Jurkat, Clone E6-1 (cell line): ENCODE results near the gene FARS2.
"Not testable (repeated sequence)": the region's sequence is repeated elsewhere in the genome, so short reads cannot be mapped to it uniquely, and the experiment has no call there.

ENCODE experiments used
- DNase-seq: peaks from one replicate; pipeline ENCODE4 v3.0.0-alpha.2; 2011; ENCODE audit warnings: low read depth, low spot score
- H3K4me3 ChIP-seq: 2 replicates; pipeline ENCODE4 v1.5.1; 2011; ENCODE audit warnings: mild to moderate bottlenecking, low read length, control low read depth, moderate library complexity

FARS2 gene

DNA sequence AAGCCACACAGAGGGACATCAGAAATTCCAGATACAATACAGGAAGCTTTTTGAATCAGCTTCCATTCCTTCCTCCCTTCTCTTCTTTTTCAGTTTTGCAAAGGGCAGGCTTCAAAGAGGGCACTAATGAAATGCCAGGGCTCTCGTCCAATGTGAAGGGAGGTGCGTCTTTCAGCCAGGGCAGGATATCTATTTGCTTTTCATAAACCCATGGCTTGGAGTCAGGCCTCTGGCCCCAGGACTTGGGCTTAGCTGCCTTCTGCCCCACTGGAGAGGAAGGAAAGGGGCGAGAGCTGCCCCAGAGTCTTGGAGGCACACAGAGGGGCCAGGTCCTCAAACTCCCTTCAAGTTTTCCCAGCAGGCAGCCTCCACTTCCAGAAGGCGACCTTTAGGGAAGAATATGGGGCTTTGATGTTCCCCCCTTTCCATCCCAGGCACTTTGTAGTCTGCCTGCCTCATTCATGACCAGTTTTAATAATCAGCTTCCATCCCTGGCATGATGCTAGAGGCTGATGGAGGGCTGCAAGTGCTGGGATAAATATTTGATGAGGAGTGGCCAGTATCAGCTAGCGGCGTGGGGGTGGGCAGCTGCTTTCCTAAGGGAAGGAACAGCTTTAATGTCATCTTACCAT lies 510.6 kb downstream of the FARS2 start:
- DNase-seq = no peak

DNA sequence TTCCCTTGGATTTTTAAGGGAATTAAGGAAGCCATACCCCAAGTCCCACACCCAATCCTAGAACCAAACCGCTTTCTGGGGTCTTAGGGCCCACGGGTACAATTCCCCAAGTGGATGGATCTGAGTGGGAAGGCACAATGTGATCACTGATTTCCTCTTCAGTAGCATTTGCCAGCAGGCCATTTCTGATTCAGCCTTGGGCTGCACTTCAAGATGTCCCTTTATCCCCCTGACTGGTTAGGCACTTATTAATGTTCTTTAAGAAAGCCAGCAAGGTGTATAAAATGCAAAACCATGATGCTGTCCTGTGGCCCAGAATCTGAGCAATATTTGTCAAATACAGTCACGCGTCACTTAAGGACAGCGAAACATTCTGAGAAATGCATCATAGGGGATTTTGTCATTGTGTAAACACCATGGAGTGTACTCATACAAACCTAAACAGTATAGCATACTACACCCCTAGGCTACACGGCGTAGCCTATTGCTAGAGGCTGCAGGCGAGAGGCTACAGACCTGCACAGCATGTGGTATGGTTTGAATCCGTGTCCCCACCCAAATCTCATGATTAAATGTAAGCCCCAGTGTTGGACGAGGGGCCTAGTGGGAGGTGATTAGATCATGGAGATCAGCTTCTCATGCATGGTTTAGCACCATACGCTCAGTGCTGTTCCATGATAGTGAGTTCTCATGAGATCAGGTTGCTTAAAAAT lies 511.3 kb downstream of the FARS2 start:
- DNase-seq = no peak
- no peak overlapping the region for H3K4me3 ChIP-seq

More for the DNA sequence above, 510.6 kb downstream of the FARS2 start:
- no peak overlapping the region for H3K4me3 ChIP-seq

DNA sequence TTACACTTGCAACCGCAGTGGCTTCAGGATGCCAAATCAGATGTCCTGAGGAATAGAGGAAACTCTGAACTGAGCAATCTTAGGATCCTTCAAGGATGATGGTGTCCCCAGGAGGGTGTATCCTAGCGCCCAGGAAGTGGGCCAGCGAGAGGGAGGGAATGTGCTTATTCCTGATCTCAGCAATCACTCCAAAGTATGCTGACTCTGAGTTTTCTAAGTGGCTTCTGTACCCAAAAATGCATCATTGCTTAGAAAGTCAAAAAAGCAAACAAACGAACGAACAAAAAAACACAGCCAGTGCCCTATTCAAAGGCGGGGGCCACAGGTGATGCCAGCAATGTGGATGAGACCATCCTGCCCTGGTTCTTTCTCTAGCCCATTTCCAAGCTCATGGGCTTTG lies 514.8 kb downstream of the FARS2 start:
- no peak for DNase-seq
- no peak overlapping the region for H3K4me3 ChIP-seq

DNA sequence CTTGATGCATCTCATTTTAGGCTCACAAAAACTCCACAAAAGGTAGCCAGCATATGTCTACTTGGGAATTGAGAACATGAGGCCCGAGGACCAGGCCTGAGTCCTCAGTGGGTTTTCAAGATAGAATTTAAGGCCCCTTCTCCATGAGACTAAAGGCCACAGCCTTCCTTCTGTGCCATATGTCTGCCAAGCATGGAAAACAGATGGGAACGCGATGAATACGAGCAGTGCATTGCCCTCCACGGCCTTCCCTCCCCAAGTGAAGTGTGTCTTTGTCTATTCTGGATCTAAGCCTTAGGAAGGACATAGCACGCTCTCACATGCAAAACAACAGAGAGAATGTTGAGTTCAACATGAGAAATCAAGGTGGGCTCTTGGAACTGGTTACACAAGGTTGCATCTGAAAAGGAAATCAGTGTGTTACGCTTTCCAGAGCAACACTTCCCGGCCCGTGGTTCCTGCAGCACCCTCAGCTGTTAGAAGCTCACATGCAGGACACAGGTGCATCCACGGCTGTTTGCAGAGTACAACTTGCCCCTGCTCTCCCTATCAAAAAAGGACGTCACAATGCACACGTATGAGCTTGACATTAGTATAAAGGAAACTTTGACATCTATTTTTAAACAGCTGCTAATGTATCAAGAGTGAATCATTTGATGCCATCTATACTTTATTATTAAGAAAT lies 515.5 kb downstream of the FARS2 start:
- H3K4me3 ChIP-seq = no peak overlapping the region
- no peak for DNase-seq

DNA sequence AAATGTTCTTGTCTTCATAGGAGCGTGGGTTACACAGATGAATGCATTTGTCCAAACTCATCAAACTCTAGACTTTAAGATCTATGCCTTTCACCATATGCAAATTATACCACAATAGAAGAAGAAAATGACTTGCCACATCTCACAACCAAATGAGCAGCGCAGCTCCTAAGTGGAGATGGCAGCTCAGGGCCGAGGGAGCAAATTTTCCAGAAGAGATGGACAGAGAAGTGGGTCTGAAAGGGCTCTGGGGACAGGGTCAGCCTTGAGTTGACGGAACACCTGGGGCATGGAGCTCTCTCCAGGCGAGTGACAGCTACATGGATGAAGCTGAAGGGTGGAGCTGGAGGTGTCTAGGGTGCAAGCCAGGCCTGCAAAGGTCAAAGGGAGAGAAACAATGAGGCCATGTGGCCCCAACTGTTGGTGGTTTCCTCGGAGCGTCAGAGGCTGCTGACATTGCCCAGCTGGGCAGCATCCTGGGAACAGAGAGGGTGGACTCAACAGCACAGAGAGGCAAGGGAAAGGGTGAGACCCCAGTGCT lies 517.1 kb downstream of the FARS2 start:
- H3K4me3 ChIP-seq = no peak overlapping the region
- DNase-seq = no peak

DNA sequence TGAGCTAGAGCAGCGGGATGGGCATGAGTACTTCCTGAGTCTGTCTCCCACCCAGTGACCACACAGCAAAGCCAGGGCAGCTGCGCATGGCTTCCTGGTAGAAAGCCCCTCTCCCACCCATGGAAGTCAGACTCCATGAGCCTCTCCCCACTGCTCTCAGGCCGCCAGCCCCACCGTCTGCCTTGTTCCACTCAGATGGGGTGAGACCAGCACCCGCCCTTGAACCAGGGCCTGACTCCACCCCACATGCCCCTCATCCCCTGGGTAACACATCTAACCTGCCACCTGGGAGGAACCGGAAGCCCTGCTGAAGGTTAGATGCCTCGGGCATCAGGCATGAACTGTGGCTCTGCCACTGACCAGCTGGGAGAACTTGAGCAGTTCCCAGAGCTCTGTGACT lies 517.6 kb downstream of the FARS2 start:
- DNase-seq = no peak
- no peak overlapping the region for H3K4me3 ChIP-seq

DNA sequence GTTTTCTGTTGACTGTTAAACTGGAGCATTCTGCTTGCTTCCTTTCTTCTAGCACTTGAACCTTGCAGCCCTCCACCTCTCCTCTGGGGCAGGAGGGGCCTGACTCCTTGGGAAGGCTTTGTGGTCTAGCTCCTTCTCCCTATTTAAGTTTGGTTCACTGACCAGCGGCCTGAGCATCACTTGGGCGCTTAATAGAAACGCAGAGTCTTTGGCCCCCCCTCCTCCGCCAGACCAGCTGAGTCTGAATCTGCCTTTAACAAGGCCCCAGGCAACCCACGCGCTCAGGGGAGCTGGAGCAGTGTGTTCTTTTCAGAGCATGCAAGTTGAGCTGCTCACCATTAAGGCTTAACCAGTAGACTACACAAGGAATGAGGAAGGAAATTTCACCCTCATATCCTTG lies 519.7 kb downstream of the FARS2 start:
- no peak overlapping the region for H3K4me3 ChIP-seq
- DNase-seq = no peak

DNA sequence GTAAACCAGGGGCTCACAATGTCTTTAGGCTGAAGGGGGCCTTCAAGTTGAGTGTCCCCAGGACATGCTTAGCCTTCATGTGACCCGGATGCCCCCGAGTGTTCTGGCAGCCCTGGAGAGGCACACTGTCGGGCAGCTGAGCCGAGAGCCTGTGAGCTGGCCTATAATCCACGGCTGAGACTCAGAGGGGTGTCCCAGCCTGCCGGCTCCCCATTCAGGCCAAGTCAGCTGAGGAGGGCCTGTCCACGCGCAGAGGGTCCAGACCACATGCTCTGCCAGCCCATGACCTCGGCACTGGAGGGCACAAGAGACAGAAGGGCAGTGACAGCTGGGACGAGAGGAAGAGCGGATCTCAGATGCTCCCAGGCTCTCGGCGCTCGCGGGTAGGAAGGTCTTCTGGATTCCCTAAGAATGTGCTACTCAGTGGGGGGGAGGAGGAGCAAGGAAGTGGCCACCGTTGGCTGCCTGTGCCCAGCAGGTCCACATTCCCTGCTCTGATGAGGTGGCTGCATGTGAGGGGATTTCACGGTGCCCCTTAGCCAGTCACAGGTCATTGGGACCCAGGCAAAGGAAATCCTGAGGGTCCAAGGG lies 520.7 kb downstream of the FARS2 start:
- H3K4me3 ChIP-seq = no peak overlapping the region
- no peak for DNase-seq

DNA sequence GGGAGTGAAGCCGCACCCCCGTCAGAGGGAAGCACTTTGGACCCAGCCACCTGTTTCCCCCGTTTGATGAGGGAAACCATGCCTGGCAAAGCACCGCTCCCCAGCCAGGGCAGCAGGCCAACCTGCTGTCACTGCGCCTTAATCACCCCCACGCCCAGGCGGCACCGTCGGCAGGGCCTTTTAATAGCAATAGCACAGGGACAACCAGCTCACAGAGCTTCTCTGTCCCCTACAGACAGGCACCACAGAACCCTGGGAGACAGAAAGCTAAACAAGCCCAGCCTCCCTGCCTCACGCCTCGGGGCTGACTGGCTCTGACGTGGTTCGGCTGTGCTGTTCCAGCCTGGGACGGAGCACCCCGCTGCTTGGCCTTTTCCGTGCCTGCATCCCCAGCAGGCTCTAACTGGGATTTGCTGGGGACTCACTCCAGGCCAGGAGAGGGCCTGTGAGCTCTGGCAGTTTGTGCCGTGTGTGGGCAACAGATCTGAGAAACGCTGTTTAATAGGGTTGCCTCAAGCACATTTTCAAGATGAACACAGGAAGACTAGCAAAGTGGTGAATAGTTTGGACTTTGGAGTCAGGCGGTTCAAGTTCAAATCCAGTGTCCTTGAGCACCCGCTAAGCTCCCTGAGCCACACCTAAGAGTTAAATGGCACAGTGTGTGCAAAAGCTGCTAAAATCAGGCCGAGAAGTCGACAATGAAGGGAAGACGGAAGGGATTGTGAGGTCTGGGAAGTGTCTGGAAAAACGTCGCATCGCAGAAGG lies 521.7 kb downstream of the FARS2 start:
- DNase-seq = peak; percentile 56
- H3K4me3 ChIP-seq = no peak overlapping the region

DNA sequence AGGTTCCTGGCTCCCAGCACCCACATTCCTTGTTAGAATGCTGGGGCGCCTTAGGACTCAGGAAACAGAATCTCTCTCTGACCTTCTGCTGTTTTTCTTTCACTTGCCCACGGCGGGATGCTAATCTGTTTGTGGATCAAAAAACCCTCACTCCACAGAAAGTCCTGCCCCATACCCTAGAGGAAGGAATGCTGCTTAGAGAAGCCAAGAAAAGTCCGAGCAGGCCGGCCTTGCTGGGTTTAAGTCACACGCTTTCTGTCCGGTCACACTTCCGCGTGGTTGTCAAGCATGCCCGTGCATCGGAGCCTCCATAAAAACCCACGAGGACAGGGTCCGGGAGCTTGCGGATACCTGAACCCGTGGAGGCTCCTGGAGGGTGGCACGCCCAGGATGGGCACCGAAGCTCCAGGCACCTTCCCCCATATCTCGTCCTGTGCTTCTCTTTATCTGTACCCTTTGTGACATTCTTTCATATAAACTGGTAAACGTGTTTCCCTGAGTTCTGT lies 522.3 kb downstream of the FARS2 start:
- DNase-seq = no peak
- no peak overlapping the region for H3K4me3 ChIP-seq

DNA sequence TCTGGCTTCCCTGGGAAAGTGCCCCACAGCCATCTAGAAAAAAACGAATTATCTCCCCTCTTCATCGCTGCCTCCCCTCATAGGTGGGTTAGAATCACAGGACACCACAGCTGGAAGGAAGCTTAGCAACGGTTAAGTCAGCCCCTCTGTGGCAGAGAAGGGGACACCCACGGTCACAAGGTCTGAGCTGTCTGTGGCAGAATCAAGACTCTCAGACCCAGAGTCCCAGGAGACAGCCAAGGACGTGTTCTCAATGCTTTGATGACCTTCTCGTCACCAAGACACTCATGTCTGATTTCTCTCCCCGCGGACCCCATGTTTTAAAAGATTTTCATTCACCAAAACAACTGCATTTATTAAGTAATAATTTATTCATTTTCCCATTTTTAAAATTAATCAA lies 523.9 kb downstream of the FARS2 start:
- H3K4me3 ChIP-seq = no peak overlapping the region
- DNase-seq = no peak

DNA sequence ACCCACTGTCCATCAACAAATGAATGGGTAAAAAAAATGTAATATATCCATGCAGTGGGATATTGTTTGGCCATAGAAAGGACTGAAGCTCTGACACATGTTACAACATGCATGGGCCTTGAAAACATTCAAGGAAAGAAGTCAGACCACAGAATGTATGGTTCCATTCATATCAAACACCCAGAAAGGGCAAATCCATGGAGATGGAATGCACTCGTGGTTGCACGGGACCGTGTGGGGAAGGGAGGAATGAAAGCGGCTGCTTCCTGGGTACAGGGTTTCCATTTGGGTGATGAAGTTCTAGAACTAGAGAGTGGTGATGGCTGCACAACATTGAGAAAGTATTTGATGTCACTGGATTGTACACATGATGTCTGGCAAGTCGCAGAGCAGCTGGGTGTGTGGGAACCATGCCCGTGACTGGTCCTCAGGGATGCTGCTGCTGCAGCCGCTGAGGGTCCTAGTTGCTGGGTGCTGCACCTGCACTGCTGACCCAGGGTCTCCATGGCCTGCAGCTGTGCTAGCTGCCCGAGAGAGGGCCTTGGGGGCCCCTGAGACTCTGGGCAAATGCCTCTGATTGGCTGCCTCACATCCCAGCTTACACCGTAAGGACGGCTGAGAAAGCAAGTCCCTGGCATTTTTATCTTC lies 525.1 kb downstream of the FARS2 start:
- DNase-seq = no peak
- peak overlapping the region; percentile 13 for H3K4me3 ChIP-seq

DNA sequence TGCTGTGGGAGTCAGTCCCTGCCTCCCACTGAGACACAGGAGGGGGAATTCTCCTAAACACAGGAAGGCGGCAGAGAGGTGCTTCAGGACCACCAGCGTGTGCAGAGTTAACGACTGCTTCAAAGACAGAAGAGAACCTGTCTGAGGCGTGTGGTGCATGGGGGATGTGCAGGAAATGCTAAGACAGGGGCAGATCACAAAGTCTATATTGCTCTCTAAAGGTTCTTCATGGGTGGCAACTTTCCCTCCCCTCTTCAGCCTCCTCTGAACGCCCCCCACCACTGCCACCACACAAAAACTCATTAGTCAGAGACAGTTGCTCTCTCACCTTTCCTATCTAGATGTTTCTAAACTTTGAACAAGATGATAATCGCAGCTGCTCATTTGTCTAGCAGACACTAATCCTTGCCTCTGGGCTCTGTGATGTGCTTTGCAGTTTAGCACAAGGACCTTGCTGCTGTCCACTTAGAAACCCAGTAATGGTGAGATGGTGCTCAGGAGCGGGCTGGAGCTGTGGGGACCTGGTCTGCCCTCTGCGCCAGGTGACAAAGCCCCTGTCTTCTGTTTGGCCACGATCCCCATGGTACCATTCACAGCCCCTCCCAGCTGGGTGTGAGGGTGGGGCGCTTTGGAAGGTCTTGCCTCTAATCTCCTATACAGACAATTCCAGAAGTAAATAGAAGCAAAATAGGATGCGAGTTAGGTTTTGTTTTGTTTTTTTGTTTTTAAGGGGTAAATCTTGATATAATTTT lies 525.8 kb downstream of the FARS2 start:
- peak overlapping the region; percentile 13 for H3K4me3 ChIP-seq
- DNase-seq = peak; percentile 79

DNA sequence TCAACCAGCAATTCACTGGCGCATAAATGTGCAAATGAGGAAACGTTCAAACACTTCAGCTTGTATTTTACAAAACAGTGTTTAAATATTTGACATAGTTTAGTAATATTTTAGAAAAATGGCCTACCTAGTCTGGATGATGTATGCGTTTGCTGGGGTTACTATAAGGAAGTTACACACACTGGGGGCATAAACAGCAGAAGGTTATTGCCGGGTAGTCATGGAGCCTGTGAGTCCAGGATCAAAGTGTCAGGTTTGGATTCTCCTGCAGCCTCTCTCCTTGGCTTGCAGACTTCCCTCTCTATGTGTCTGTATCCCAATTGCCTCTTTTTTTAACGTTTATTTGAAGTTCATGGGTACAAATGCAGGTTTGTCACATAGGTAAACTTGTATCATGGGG lies 528.1 kb downstream of the FARS2 start:
- not testable (repeated sequence) for DNase-seq

DNA sequence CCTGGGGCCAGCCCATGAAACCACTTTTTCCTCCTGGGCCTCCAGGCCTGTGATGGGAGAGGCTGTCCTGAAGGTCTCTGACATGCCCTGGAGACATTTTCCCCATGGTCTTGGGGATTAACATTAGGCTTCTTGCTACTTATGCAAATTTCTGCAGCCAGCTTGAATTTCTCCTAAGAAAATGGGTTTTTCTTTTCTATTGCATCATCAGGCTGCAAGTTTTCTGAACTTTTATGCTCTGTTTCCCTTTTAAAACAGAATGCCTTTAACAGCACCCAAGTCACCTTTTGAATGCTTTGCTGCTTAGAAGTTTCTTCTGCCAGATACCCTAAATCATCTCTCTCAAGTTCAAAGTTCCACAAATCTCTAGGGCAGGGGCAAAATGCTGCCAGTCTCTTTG lies 535.2 kb downstream of the FARS2 start:
- not testable (repeated sequence) for H3K4me3 ChIP-seq, DNase-seq

More for the DNA sequence above, 528.1 kb downstream of the FARS2 start:
- H3K4me3 ChIP-seq = not testable (repeated sequence)

DNA sequence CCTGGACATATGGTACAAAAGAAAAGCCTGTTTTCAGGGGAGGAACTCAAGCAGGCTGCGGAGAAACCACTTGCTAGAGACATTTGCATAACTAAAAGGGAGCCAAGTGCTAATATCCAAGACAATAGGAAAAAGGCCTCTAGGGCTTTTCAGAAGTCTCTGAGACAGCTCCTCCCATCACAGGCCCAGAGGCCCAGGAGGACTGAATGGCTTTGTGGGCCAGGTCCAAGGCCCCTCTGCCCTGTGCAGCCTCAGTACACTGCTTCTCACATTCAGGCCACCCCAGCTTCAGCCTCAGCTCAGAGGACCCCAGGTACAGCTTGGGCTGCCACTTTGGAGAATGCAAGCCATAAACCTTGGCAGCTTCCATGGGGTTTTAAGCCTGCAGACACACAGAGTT lies 545.1 kb downstream of the FARS2 start:
- H3K4me3 ChIP-seq, DNase-seq: not testable (repeated sequence)

DNA sequence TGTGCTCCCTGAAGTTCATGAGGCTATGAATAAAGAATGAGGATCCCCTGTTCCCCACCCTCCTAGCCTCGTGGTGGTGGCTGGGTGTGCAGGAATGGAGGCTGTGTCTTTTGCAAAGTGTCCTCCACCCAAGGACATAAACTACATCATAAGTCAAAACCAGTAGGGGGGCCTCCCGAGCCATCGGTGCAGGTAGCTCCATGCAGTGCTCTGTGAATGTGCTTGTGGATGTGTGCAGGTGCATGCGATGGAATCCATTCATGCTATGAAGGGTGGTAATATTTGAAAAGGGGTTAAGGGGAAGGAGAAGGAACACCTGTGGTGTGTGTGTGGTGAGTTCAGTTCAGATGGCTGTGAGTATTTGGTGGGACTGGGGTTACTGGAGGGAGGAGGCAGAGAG lies 548.1 kb downstream of the FARS2 start:
- H3K4me3 ChIP-seq = no peak overlapping the region
- peak; percentile 63 for DNase-seq

DNA sequence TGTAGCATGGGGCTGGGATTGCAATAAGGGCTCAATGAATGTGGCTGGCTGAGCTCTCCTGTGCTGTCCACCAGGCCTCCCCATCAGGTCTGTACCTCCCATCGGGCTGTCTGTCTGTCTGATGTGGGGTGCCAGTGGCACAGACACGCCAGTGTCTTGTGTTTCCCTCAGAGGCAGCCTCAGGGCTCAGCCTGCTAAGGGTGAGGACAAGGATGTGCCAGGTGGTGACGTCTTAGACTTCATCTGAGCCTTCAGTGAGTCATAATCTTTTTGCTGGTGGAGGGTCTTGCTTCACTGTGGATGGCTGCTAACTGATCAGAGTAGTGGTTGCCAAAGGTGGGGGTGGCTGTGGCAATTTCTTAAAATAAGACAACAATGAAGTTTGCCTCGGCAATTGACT lies 550.7 kb downstream of the FARS2 start:
- no peak overlapping the region for H3K4me3 ChIP-seq
- peak; percentile 54 for DNase-seq
